GM21717 (cell line): Measurements from ENCODE around the gene LGI2.
"Not testable (repeated sequence)": the region's sequence is repeated elsewhere in the genome, so short reads cannot be mapped to it uniquely, and the experiment has no call there.

ENCODE experiments used
- ATAC-seq: cut with Tn5 transposase; IDR thresholded peaks from one replicate; pipeline ENCODE4 v1.9.1; 2021; ENCODE audit warnings: mild to moderate bottlenecking, moderate library complexity; ENCODE audit not compliant: unreplicated experiment

The LGI2 gene

DNA sequence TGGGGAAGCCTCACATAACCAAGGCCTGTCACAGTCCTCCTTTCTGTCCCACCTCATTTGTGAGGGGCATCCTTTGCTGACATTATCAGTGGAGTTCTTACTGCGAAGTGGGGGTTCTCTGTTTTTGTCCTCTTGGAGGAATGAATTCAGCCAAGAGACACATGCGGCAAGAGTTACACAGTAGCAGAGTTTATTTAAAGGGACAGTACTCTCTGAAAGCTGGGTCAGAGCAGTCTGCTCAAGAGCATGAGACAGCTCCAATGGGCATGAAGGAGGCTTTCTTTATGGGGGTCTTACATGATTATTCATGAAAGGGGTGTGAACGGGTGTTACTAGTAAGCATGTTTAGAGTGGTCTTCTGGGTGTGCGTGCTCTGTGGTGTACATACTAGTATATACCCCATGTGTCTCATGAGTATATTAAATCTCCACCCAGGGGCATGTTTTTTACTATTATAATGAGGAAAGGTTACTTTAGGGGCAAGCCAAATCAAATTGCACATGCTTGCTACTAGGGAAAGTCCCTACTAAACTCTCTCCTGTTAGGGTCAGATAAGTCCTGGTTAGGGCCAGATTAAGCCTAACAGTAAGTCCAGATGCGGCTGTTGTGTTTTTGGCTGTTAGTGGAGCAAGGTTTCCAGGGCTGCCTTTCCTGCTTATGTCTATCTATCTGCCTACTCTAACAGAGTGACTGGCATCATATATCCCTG is 19.8 kb upstream of the LGI2 start:
- no peak for ATAC-seq

GRCh38 chr4:25043548-25043947 is 12.8 kb upstream of the LGI2 start:
- no peak for ATAC-seq

GRCh38 chr4:25033526-25033925 is 2.8 kb upstream of the LGI2 start:
- no peak for ATAC-seq

- ATAC-seq = no peak
These were observed 1.4 kb upstream of the LGI2 start for GRCh38 chr4:25032126-25032525.

- ATAC-seq = no peak
These were observed 403 bp upstream of the LGI2 start for GRCh38 chr4:25031077-25031621.

- ATAC-seq = no peak
These were observed 1.1 kb downstream of the LGI2 start for GRCh38 chr4:25029479-25030276.

DNA sequence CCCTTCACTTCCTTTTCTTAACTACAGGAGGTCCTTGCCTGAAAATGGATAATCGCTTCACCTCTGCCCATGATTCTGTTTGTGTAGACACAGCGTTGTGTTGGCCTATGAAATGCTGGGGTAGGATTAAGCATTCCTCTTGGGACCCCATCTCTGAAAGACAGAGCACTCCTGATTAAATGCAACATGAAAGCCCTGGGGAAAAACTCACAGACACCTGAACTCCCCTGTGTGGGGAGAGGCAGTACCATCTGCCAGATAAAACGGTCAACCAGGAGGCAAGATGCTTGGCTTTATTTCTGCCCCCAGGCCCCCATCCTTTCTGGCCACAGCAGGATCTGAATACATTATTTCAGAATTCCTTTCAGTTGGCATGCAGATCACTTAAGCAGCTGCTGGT is 1.9 kb downstream of the LGI2 start:
- ATAC-seq = no peak

DNA sequence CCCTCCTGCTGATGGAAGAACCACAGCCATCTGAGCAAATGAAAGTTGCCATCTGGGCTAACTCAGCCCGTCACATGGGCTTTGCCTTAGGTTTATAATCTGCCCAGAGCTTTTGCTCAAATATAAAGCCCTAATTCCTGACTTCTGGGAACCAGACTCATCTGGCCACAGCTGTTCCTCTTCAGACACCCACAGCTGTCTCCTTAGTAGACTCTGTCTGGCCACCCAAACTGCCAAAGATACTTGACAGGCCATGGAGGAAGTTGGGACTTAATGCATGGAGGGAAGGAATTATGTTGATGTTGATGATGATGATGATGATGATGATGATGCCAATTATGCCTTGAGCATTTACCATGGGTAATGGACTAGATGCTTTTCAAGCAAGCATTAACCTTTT is 8.0 kb downstream of the LGI2 start:
- no peak for ATAC-seq

DNA sequence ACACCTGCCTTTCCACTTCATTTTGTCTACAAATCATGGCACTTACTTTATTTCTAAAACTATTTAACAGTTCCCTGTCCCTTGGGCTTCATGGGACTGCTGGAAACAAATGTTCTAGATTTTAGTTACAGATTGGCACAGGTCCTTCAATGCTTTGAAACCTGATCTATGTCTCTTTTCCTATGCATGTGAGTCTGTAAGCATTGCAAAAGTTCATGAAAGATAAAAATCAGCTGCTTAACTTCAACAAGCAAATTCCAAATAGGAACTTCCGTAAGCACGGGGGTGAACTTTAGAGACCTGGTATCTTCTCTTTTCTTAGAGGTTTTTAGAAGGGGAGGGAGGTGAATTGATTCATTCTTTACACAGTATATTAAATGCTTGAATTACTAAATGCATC is 9.5 kb downstream of the LGI2 start:
- ATAC-seq = no peak

- no peak for ATAC-seq
These were observed 10.5 kb downstream of the LGI2 start for GRCh38 chr4:25020236-25020635.

GRCh38 chr4:25019501-25019900 is 11.2 kb downstream of the LGI2 start:
- no peak for ATAC-seq

- ATAC-seq = no peak
These were observed 15.7 kb downstream of the LGI2 start for GRCh38 chr4:25015012-25015411.

DNA sequence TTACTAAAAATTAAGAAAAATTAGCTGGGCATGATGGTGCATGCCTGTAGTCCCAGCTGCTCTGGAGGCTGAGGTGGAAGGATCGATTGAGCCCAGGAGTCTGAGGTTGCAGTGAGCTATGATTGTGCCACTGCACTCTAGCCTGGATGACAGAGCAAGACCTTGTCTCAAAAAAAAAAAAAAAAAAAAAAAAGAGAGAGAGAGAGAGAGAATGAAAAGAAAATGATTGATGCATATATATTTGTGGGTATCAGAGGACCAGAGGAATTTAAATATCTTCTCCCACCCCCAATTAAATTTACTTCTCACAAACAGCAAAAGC is 16.1 kb downstream of the LGI2 start:
- ATAC-seq = not testable (repeated sequence)

GRCh38 chr4:25013756-25014661 is 16.7 kb downstream of the LGI2 start:
- ATAC-seq = no peak

DNA sequence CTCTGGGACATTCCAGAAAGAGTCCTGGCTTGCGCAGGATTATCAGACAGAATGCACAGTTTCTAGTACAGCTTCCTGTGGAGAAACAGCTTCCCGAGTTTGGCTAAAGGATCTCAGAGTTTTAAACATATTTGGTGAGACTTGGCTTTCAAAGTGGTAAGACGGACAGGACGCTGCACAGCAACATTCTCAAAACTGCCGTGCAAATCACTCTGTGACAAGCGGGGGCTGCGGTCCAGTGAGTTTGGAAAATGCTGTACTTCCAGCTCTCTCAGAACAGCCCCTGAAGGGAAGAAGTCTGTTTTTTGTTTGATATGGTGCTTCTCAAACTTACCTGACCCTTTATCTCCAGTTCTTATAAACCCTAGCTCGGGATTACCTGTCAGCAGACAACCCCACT is 18.1 kb downstream of the LGI2 start:
- no peak for ATAC-seq

DNA sequence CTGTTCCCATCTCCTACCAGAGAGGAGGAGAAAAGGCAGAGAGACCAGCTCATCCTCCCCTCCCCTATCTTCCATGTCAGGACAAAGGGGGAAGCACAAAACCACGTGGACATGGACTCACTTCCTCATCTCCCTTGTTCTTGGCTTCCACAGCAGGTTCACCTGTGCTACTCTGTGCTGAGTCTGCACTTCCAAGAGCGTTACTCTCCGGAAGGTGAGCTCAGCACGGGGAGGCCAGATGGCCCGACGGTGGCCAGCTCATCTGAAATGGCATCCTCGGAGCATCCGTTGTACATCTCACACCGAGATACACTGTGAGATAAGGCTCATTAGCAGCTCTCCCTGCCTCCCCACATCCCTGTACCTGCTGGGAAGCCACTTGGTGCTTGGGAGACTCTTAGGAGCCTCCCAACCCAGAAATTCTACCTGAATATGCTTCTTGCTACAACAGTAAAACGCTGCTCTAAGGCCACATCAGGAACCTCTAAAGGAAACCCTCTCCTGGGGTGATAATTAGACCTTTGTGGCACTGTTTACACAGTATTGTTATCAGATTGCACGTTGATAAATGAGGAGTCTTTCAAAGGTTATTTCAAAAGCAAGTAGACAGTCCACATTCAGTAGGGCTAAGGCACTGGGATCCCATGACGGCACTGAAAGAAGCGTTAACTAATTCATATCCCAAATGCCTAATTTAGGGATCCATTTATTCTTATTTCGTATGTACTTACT is 19.4 kb downstream of the LGI2 start:
- no peak for ATAC-seq

- ATAC-seq = no peak
These were observed 23.1 kb downstream of the LGI2 start for GRCh38 chr4:25007598-25007997.

- ATAC-seq = no peak
These were observed 28.1 kb downstream of the LGI2 start for GRCh38 chr4:25002681-25003080.

- no peak for ATAC-seq
These were observed 29.2 kb downstream of the LGI2 start for GRCh38 chr4:25001509-25001908.

- no peak for ATAC-seq
These were observed 30.1 kb downstream of the LGI2 start for GRCh38 chr4:25000639-25001038.
